Caco-2 (cell line): Measurements from ENCODE around the gene NXN. TPM values are rescaled to one million over a fixed set of nuclear protein-coding genes. Genes with fewer than 3 reads are reported as not detected.

ENCODE experiments used
- BruUV-seq: library from RNA; stranded (reverse); fragments of 400-500 nt; replicated peaks from 2 replicates; lab custom pipeline; 2021; lab: Mats Ljungman, UMichigan
- CTCF ChIA-PET: fragments of 300-600 bp; sonication (Branson Sonifier 250); formaldehyde crosslinking; loops from one replicate; lab custom pipeline; 2022; ENCODE audit warnings: antibody characterized with exemption; lab: Charles Lee
- POLR2A ChIA-PET: fragments of 300-600 bp; sonication (Branson Sonifier 250); formaldehyde crosslinking; loops from one replicate; lab custom pipeline; 2022; ENCODE audit warnings: antibody characterized with exemption; lab: Charles Lee
- DNase-seq, 2 experiments: peaks; one replicate each; pipeline versions ENCODE4 v3.0.0 to v3.0.0-alpha.2; 2020 to 2022
- H3K27me3 ChIP-seq: replicated peaks from 2 replicates; pipeline ENCODE4 v1.6.0; 2011; ENCODE audit warnings: low read length; ENCODE audit not compliant: control insufficient read depth, insufficient read depth
- H3K36me3 ChIP-seq: 2 replicates; pipeline ENCODE4 v1.5.1; 2011; ENCODE audit warnings: low read length; ENCODE audit not compliant: control insufficient read depth, insufficient read depth
- H3K4me1 ChIP-seq: fragments of 250-450 bp; sonication (Bioruptor Pico); 2 replicates; pipeline ENCODE4 v1.5.1; 2020; ENCODE audit warnings: mild to moderate bottlenecking
- H3K4me3 ChIP-seq: 2 replicates; pipeline ENCODE4 v1.5.1; 2011; ENCODE audit warnings: low read depth, mild to moderate bottlenecking, control low read depth, low read length
- H3K9me3 ChIP-seq: fragments of 250-450 bp; sonication (Bioruptor Pico); 2 replicates; pipeline ENCODE4 v1.5.1; 2020; ENCODE audit warnings: mild to moderate bottlenecking, moderate library complexity
- H3K27ac Mint-ChIP-seq: one replicate; pipeline ENCODE4 v1.8.0; 2022; ENCODE audit warnings: mixed read lengths; ENCODE audit not compliant: unreplicated experiment
- H3K27me3 Mint-ChIP-seq: one replicate; pipeline ENCODE4 v1.8.0; 2022; ENCODE audit warnings: mixed read lengths; ENCODE audit not compliant: insufficient read depth, unreplicated experiment
- H3K36me3 Mint-ChIP-seq: one replicate; pipeline ENCODE4 v1.8.0; 2022; ENCODE audit warnings: mild to moderate bottlenecking, mixed read lengths; ENCODE audit not compliant: insufficient read depth, unreplicated experiment
- H3K4me1 Mint-ChIP-seq: one replicate; pipeline ENCODE4 v1.8.0; 2022; ENCODE audit warnings: low read depth, mixed read lengths; ENCODE audit not compliant: unreplicated experiment
- H3K4me3 Mint-ChIP-seq: one replicate; pipeline ENCODE4 v1.8.0; 2022; ENCODE audit warnings: mild to moderate bottlenecking, moderate library complexity, mixed read lengths; ENCODE audit not compliant: unreplicated experiment
- H3K9me3 Mint-ChIP-seq: one replicate; pipeline ENCODE4 v1.8.0; 2022; ENCODE audit warnings: mixed read lengths; ENCODE audit not compliant: unreplicated experiment
- CTCF ChIP-seq, 2 experiments: fragments of 200-600 bp in 1 of 2; IDR thresholded peaks; 1 replicate in 1 of 2; 2 replicates in 1 of 2; pipeline versions ENCODE4 v1.5.1 to v1.8.0; 2011 to 2022; ENCODE audit warnings: antibody characterized with exemption in 1 of 2, control low read depth in 1 of 2, inconsistent platforms in 1 of 2, low read depth in 1 of 2, low read length in 1 of 2, mild to moderate bottlenecking in 1 of 2, moderate library complexity in 1 of 2; ENCODE audit not compliant: insufficient read depth in 1 of 2, severe bottlenecking in 1 of 2, unreplicated experiment in 1 of 2
- intact Hi-C: fragments of 100-400 bp; cut with micrococcal nuclease; formaldehyde crosslinking; loops from one replicate; pipeline ENCODE4 v1.10.0; 2022; ENCODE audit not compliant: unreplicated experiment
- total RNA-seq: library from RNA; stranded (reverse); gene quantifications from 2 replicates; pipeline ENCODE4 v1.2.3, GENCODE V29; 2022

The NXN gene
- total RNA-seq, 1 experiment from 2014 or later, result 76.7 TPM

- peaks cover 68% of the 10 kb centered on the region for H3K36me3 Mint-ChIP-seq
- ChIA-PET POLR2A (no interaction called here), CTCF (no interaction called here)
- no peak overlapping the region for H3K4me3 Mint-ChIP-seq
- intact Hi-C loops, result no loop called here
- no peaks in the 10 kb centered on the region for H3K4me1 Mint-ChIP-seq
- no TSS peak for BruUV-seq
- Histone ChIP-seq H3K4me3 (no peak overlapping the region), H3K36me3 (no peaks in the 10 kb centered on the region), H3K4me1 (no peaks in the 10 kb centered on the region), H3K9me3 (no peaks in the 10 kb centered on the region), H3K27me3 (no peaks in the 10 kb centered on the region)
- no peaks in the 10 kb centered on the region for H3K27me3 Mint-ChIP-seq
- no peak for TF ChIP-seq CTCF (IDR thresholded peaks at IDR 0.05; ENCODE audit: insufficient read depth in 1 of 2, low read depth in 1 of 2, low read length in 1 of 2, severe bottlenecking in 1 of 2, unreplicated experiment in 1 of 2)
- H3K27ac Mint-ChIP-seq, result peak overlapping the region; percentile 55
- H3K9me3 Mint-ChIP-seq, result no peaks in the 10 kb centered on the region
- no peak for DNase-seq
Measured at GRCh38 chr17:850851-851763, 128.5 kb downstream of the NXN start.

GRCh38 chr17:850086-850850, 129.3 kb downstream of the NXN start:
- H3K4me1 ChIP-seq, result no peaks in the 10 kb centered on the region
- peak overlapping the region; percentile 55 for H3K27ac Mint-ChIP-seq
- no peak for TF ChIP-seq CTCF (IDR thresholded peaks at IDR 0.05; ENCODE audit: insufficient read depth in 1 of 2, low read depth in 1 of 2, low read length in 1 of 2, severe bottlenecking in 1 of 2, unreplicated experiment in 1 of 2)
- H3K27me3 ChIP-seq, result no peaks in the 10 kb centered on the region
- H3K9me3 ChIP-seq, result no peaks in the 10 kb centered on the region
- H3K36me3 Mint-ChIP-seq, result peaks cover 68% of the 10 kb centered on the region
- intact Hi-C loops, result no loop called here
- no peak overlapping the region for H3K4me3 ChIP-seq
- no peak overlapping the region for H3K4me3 Mint-ChIP-seq
- H3K27me3 Mint-ChIP-seq, result no peaks in the 10 kb centered on the region
- no peaks in the 10 kb centered on the region for H3K36me3 ChIP-seq
- CTCF ChIA-PET, result no interaction called here
- no peaks in the 10 kb centered on the region for H3K4me1 Mint-ChIP-seq
- DNase-seq, result no peak
- BruUV-seq, result no TSS peak
- POLR2A ChIA-PET, result no interaction called here
- H3K9me3 Mint-ChIP-seq, result no peaks in the 10 kb centered on the region

- Mint-ChIP-seq H3K4me1 (no peaks in the 10 kb centered on the region), H3K36me3 (peaks cover 74% of the 10 kb centered on the region), H3K9me3 (no peaks in the 10 kb centered on the region), H3K27ac (no peak overlapping the region), H3K4me3 (no peak overlapping the region), H3K27me3 (no peaks in the 10 kb centered on the region)
- intact Hi-C loops, result no loop called here
- Histone ChIP-seq H3K36me3 (no peaks in the 10 kb centered on the region), H3K27me3 (no peaks in the 10 kb centered on the region), H3K4me1 (no peaks in the 10 kb centered on the region), H3K9me3 (no peaks in the 10 kb centered on the region), H3K4me3 (no peak overlapping the region)
- CTCF ChIA-PET, result no interaction called here
- POLR2A ChIA-PET, result no interaction called here
- BruUV-seq, result no TSS peak
- TF ChIP-seq CTCF (IDR thresholded peaks at IDR 0.05; ENCODE audit: insufficient read depth in 1 of 2, low read depth in 1 of 2, low read length in 1 of 2, severe bottlenecking in 1 of 2, unreplicated experiment in 1 of 2), result no peak
- DNase-seq, result no peak
Measured at GRCh38 chr17:848402-848801, 131.2 kb downstream of the NXN start.
